Keratinocyte (primary cell): ENCODE data around the gene ACTR10. TPM values are rescaled to one million over a fixed set of nuclear protein-coding genes. Genes with fewer than 3 reads are reported as not detected.

Experiments
- DNase-seq: peaks from one replicate; pipeline ENCODE4 v3.0.0-alpha.2; 2011; ENCODE audit warnings: low read depth, missing footprints, low spot score
- FAIRE-seq: peaks from 2 replicates; lab custom pipeline; 2011; peaks lifted over from hg19 to GRCh38; lab: Jason Lieb, UNC
- H2AFZ ChIP-seq: 2 replicates; pipeline ENCODE4 v1.6.0; 2012; ENCODE audit warnings: low read length, control low read depth, inconsistent platforms; ENCODE audit not compliant: control insufficient read depth
- H3K27ac ChIP-seq: 2 replicates; pipeline ENCODE4 v1.5.1; 2011; ENCODE audit warnings: low read length; ENCODE audit not compliant: control insufficient read depth, insufficient read depth
- H3K27me3 ChIP-seq: 3 replicates; pipeline ENCODE4 v1.6.0; 2011; ENCODE audit warnings: low read length; ENCODE audit not compliant: control insufficient read depth, insufficient read depth; ENCODE audit errors: extremely low read depth
- H3K36me3 ChIP-seq, 2 experiments: 2 replicates in 1 of 2; 3 replicates in 1 of 2; pipeline ENCODE4 v1.5.1; 2011; ENCODE audit warnings: low read length in 2 of 2, mild to moderate bottlenecking in 1 of 2; ENCODE audit not compliant: control insufficient read depth in 2 of 2, insufficient read depth in 2 of 2; ENCODE audit errors: extremely low read depth in 1 of 2
- H3K4me1 ChIP-seq: 3 replicates; pipeline ENCODE4 v1.5.1; 2011; ENCODE audit warnings: low read length; ENCODE audit not compliant: control insufficient read depth, insufficient read depth; ENCODE audit errors: extremely low read depth
- H3K4me2 ChIP-seq: 3 replicates; pipeline ENCODE4 v1.6.0; 2011; ENCODE audit warnings: low read depth, low read length; ENCODE audit not compliant: control insufficient read depth, insufficient read depth; ENCODE audit errors: extremely low read depth
- H3K4me3 ChIP-seq, 3 experiments: fragments of 200-600 bp in 1 of 3; sonication (generic) in 1 of 3; 2 replicates in 2 of 3; 3 replicates in 1 of 3; pipeline ENCODE4 v1.5.1; 2011 to 2016; ENCODE audit warnings: low read length in 3 of 3, mild to moderate bottlenecking in 3 of 3, control low read depth in 2 of 3, inconsistent platforms in 1 of 3, low read depth in 1 of 3, mixed read lengths in 1 of 3, mixed run types in 1 of 3, moderate library complexity in 1 of 3; ENCODE audit not compliant: control insufficient read depth in 2 of 3, insufficient read depth in 2 of 3; ENCODE audit errors: extremely low read depth in 1 of 3
- H3K79me2 ChIP-seq: 2 replicates; pipeline ENCODE4 v1.6.0; 2012; ENCODE audit warnings: low read length; ENCODE audit not compliant: control insufficient read depth, insufficient read depth
- H3K9ac ChIP-seq: 3 replicates; pipeline ENCODE4 v1.6.0; 2011; ENCODE audit warnings: low read length; ENCODE audit not compliant: control insufficient read depth, insufficient read depth; ENCODE audit errors: extremely low read depth
- H3K9me1 ChIP-seq: 3 replicates; pipeline ENCODE4 v1.6.0; 2011; ENCODE audit warnings: low read length; ENCODE audit not compliant: control insufficient read depth, insufficient read depth; ENCODE audit errors: extremely low read depth
- H3K9me3 ChIP-seq: 2 replicates; pipeline ENCODE4 v1.5.1; 2012; ENCODE audit warnings: low read depth, low read length; ENCODE audit not compliant: control insufficient read depth
- H4K20me1 ChIP-seq: 3 replicates; pipeline ENCODE4 v1.6.0; 2011; ENCODE audit warnings: low read length; ENCODE audit not compliant: control insufficient read depth, insufficient read depth; ENCODE audit errors: extremely low read depth
- CTCF ChIP-seq, 3 experiments: IDR thresholded peaks in 1 of 3; conservative IDR thresholded peaks in 1 of 3; optimal IDR thresholded peaks in 1 of 3; 2 replicates in 2 of 3; 3 replicates in 1 of 3; pipeline versions ENCODE3 to v1.5.1; 2011; ENCODE audit warnings: low read length in 3 of 3, mild to moderate bottlenecking in 3 of 3, moderate library complexity in 2 of 3, control low read depth in 1 of 3, inconsistent platforms in 1 of 3; ENCODE audit not compliant: insufficient read depth in 2 of 3; ENCODE audit errors: extremely low read depth in 1 of 3
- EZH2 ChIP-seq: IDR thresholded peaks from one replicate; pipeline ENCODE4 v1.6.1; 2012; ENCODE audit warnings: inconsistent platforms, mild to moderate bottlenecking, low read length, moderate library complexity
- dilution Hi-C: fragments of 300-500 bp; cut with MboI; formaldehyde crosslinking; loops from one replicate; pipeline ENCODE4 v1.7.0; 2020; ENCODE audit warnings: low sequenced_read_pairs; ENCODE audit not compliant: extremely low pct_ligation_motif_present
- polyA plus RNA-seq, 5 experiments: library from polyadenylated mRNA; depleted of rRNA in 3 of 5; stranded (reverse) in 3 of 5; stranded (forward) in 1 of 5; unstranded in 1 of 5; fragments of >200 nt; gene quantifications; 1 replicate in 1 of 5; 2 replicates in 3 of 5; 3 replicates in 1 of 5; pipeline versions ENCODE4 v1.2.1 to v1.2.3, GENCODE V29; 2011 to 2012; ENCODE audit warnings: missing spikeins in 2 of 5, low read depth in 1 of 5, low replicate concordance in 1 of 5

Gene ACTR10
- polyA plus RNA-seq, 1 donor (not counting 4 experiments of a cell fraction or from before 2014, with no cell fraction given): 125 TPM

GRCh38 chr14:58281969-58282368, 82.0 kb downstream of the ACTR10 start:
- no peak for FAIRE-seq

GRCh38 chr14:58282925-58283593, 83.1 kb downstream of the ACTR10 start:
- no peak for FAIRE-seq
- H3K9me1 ChIP-seq: no peaks in the 10 kb centered on the region
- no peak for DNase-seq
- H3K27ac ChIP-seq: no peak overlapping the region
- TF ChIP-seq EZH2 (no peak), CTCF (optimal IDR thresholded peaks at IDR 0.05 in 1 of 3, IDR thresholded peaks at IDR 0.05 in 1 of 3, conservative IDR thresholded peaks at IDR 0.05 in 1 of 3; ENCODE audit: extremely low read depth in 1 of 3, insufficient read depth in 2 of 3, low read length in 3 of 3) (no peak)
- dilution Hi-C loops: no loop called here
- H3K36me3 ChIP-seq: peaks cover 2 to 17% of the 10 kb centered on the region in 2 experiments
- no peak overlapping the region for H2AFZ ChIP-seq
- H3K4me1 ChIP-seq: peaks cover 17% of the 10 kb centered on the region
- no peak overlapping the region for H3K4me2 ChIP-seq
- no peak overlapping the region for H3K9ac ChIP-seq
- no peaks in the 10 kb centered on the region for H3K9me3 ChIP-seq
- H3K79me2 ChIP-seq: peaks cover 78% of the 10 kb centered on the region
- H3K4me3 ChIP-seq: no peak overlapping the region
- no peaks in the 10 kb centered on the region for H4K20me1 ChIP-seq
- no peaks in the 10 kb centered on the region for H3K27me3 ChIP-seq

More at GRCh38 chr14:58281969-58282368, 82.0 kb downstream of the ACTR10 start:
- TF ChIP-seq EZH2: no peak
- TF ChIP-seq CTCF (optimal IDR thresholded peaks at IDR 0.05 in 1 of 3, IDR thresholded peaks at IDR 0.05 in 1 of 3, conservative IDR thresholded peaks at IDR 0.05 in 1 of 3; ENCODE audit: extremely low read depth in 1 of 3, insufficient read depth in 2 of 3, low read length in 3 of 3): no peak
- H3K9me1 ChIP-seq: no peaks in the 10 kb centered on the region
- H3K4me3 ChIP-seq: no peak overlapping the region
- DNase-seq: no peak
- dilution Hi-C loops: no loop called here
- peaks cover 16% of the 10 kb centered on the region for H3K4me1 ChIP-seq
- H2AFZ ChIP-seq: no peak overlapping the region
- H3K79me2 ChIP-seq: peaks cover 79% of the 10 kb centered on the region
- no peaks in the 10 kb centered on the region for H3K9me3 ChIP-seq
- peak overlapping the region; percentile 12 for H3K9ac ChIP-seq
- H3K4me2 ChIP-seq: peak overlapping the region; percentile 70
- H3K27me3 ChIP-seq: no peaks in the 10 kb centered on the region
- H3K27ac ChIP-seq: peak overlapping the region; percentile 62
- H4K20me1 ChIP-seq: no peaks in the 10 kb centered on the region
- peaks cover 5 to 10% of the 10 kb centered on the region in 2 experiments for H3K36me3 ChIP-seq
